HG02884 (cell line): ENCODE measurements around the gene NOXO1.

Source experiments
- ATAC-seq: cut with Tn5 transposase; IDR thresholded peaks from one replicate; pipeline ENCODE4 v1.9.1; 2021; ENCODE audit warnings: mild to moderate bottlenecking, moderate library complexity; ENCODE audit not compliant: unreplicated experiment

Gene NOXO1

DNA sequence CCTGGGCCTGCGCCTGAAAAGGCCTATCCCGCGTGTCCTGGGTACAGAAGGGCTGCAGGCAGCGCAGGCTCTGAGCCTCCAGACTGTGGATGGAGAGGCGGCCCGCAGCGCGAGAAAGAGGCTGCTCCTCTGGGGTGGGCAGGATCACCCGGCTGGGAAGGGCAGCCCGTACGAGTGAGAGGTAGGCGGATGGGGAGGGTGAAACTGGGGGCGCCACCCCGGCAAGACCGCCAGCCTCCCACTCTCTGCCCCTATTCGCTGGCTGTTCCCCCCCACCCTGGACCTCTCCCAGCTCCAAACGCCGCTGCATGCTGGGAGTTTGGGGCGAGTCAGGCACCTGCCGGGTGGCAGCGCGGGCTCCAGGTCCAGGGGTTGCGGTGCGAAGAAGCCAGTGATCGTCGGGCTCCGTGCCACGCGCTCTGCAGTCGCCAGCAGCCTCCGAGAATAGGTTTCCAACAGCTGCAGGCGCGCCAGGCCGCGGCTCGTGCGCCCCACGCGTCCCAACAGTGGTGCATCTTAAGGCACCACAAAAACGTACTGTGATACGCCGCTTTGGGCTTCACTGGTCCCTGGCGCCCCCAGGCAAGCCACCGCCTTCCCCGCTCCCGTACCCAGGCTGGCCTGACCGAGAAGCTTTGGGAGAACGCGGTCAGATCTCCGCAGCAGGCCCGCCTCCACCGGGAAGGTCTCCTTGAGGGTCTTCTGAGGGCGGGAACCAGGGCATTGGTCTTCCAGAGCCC lies 1.1 kb downstream of the NOXO1 start:
- ATAC-seq = no peak

- ATAC-seq = no peak
Measured at GRCh38 chr16:1979271-1980029, 1.8 kb downstream of the NOXO1 start.

- ATAC-seq = no peak
Measured at GRCh38 chr16:1978476-1979120, 2.7 kb downstream of the NOXO1 start.

DNA sequence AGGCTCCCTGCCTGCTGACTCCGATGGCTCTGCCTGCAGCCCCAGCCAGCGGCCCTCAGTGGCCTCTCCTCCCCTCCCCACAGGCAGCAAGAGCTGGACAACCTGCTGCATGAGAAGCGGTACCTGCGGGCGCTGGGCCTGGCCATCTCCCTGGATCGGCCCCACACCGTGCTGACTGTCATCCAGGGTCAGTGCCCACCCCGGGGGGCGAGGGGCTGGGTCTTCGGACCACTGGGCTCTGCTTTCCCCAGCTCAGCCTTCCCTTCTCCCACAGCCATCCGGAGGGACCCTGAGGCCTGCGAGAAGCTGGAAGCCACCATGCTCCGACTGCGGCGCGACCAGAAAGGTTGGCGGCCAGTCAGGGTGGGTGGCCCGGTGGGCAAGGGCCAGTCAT lies 3.4 kb downstream of the NOXO1 start:
- ATAC-seq = no peak

GRCh38 chr16:1976951-1977874 lies 4.1 kb downstream of the NOXO1 start:
- no peak for ATAC-seq

DNA sequence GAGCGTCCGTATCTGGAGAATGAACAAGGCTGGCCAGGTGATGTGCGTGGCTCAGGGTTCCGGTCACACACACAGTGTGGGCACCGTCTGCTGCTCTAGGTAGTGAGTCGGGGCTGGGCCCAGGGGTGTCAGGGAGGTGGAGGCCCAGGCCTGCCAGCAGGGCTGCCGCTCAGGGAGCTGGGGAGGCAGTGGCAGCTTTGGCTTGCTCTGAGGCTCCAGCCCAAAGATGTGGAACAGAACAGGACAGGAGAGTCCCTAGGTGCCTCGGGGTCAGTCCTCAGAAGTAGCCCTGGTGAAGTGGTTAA lies 5.1 kb downstream of the NOXO1 start:
- ATAC-seq = no peak

DNA sequence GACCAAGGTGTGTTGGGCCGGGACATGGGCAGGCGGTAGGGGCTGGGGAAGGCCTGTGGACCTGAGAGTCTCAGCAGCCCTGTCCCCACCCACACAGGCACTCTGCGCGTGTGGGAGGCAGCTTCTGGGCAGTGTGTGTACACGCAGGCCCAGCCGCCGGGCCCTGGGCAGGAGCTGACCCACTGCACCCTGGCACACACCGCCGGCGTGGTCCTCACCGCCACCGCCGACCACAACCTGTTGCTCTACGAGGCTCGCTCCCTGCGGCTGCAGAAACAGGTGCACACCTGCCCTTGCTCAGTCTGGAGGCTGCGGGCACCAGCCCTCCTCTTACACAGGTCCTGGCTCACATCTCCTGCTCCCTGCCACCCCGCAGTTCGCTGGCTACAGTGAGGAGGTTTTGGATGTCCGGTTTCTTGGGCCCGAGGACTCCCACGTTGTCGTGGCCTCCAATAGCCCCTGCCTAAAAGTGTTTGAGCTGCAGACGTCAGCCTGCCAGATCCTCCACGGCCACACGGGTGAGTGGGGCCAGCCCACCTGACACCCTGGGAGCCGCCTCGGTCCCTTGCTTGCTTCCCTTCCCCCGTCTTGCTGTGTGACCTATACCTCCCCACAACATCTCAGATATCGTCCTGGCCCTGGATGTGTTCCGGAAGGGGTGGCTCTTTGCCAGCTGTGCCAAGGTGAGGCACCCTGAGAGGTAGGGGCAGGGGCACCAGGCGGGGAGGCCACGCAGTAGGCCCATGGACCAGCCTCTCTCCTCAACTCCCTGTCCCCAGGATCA lies 5.6 kb downstream of the NOXO1 start:
- ATAC-seq = no peak

- ATAC-seq = no peak
Measured at GRCh38 chr16:1974157-1975070, 6.9 kb downstream of the NOXO1 start.

- ATAC-seq = no peak
Measured at GRCh38 chr16:1973461-1974156, 7.7 kb downstream of the NOXO1 start.

DNA sequence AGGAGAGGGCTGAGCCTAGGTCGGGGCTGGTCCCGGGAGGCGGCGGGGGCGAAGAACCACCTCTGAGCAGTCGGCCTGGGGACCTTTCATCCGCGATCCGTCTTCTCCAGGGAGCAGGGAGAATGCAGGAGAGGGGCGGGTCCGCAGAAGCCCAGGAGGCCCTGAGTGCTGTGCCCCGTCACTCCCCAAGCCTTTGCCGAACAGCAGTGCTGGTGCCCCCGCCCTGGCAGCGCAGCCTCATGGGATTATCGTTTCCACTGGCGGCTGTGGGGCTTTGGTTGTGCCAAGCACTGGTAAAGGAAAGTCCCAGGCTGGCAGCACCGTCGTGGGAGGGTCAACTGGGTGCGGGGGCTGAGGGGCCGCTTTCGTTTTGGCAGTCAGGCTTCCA lies 8.8 kb downstream of the NOXO1 start:
- ATAC-seq = no peak

DNA sequence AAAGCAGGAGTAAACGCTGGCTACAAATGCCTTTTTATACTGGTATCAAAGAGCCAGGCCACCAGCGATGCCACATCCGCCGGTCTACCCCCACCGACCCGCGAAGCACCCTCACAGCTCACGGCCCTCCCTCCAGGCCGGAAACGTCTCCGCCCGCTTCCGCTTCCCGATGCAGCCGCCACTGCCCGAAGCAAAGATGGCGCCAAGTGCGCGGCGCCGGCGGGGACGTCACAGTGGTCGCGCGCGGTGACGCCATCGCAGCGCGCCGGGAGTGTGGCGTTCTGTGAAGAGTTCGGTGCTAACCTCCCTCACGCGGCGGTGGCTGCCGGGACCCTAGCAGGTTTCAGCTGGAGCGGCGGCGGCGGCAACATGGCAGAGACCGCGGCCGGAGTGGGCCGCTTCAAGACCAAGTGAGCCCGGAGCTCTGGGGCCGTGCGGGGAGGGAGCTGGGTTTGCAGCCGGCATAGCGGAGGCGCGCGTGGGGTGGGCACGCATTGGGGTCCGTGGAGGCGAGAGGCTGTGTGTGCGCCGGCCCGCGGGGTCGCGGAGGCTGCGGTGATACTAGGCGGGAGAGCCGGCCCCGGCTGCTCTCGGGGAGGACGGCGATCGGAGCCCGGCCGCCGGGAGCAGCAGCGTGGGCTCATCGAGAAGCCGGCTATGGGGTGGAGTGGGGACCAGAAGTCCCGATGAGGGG lies 9.3 kb downstream of the NOXO1 start, which contains the start of gene TBL3:
Gene TBL3, plus strand, starts transcription at position 258 of the 694 bp plus-strand sequence. Its CDS starts 112 bp downstream, at position 370.
- peak; percentile 87 for ATAC-seq

DNA sequence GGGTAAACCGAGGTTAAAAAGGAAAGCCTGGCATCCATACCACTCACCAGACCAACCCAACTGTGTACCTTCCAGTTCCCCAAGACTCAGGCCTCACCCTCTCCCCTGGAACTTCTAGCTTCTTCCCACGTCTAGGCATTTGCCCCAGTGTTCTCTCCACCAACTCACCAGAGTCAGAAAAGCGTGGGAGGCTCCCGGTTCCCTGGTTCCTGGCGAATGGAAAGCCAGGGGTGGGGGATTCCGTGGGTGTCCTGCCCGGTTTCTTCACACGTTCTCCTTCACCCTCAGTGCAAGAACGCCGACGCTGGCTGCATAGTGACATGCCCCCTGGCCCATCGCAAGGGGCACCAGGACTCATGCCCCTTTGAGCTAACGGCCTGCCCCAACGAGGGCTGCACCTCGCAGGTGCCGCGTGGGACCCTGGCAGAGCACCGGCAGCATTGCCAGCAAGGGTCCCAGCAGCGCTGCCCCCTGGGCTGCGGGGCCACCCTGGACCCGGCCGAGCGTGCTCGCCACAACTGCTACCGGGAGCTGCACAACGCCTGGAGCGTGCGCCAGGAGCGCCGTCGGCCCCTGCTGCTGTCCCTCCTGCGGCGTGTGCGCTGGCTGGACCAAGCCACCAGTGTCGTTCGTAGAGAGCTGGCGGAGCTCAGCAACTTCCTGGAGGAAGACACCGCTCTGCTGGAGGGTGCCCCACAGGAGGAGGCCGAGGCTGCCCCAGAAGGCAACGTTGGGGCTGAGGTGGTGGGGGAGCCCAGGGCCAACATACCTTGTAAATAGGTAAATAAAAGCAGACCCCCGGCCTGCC lies 12.9 kb downstream of the NOXO1 start:
- no peak for ATAC-seq

- ATAC-seq = no peak
Measured at GRCh38 chr16:1966460-1966859, 14.8 kb downstream of the NOXO1 start, which contains the start of gene RNF151. RNF151 (plus strand) TSS chr16:1966856; CDS start chr16:1966882, 26 bp downstream.

- ATAC-seq = no peak
Measured at GRCh38 chr16:1965396-1966001, 15.8 kb downstream of the NOXO1 start.

GRCh38 chr16:1964506-1965395 lies 16.5 kb downstream of the NOXO1 start, which contains the start of gene RPS2:
RPS2 (minus strand) TSS chr16:1964826; CDS start chr16:1964625, 201 bp downstream.
- peak; percentile 77 for ATAC-seq
